CD4-positive, alpha-beta memory T cell (primary cell): ENCODE results near the gene GYS1. TPM values are rescaled to one million over a fixed set of nuclear protein-coding genes. Genes with fewer than 3 reads are reported as not detected.
A peak's percentile ranks its signal among the peaks of the same experiment; 100 is the strongest.

Source experiments
- CTCF ChIA-PET: fragments of 350-600 bp; sonication (Branson Sonifier 250); formaldehyde crosslinking; loops from one replicate; lab custom pipeline; 2021; ENCODE audit warnings: inconsistent platforms; ENCODE audit not compliant: partially characterized antibody; lab: Charles Lee
- POLR2A ChIA-PET: fragments of 350-600 bp; sonication (Branson Sonifier 250); formaldehyde crosslinking; loops from one replicate; lab custom pipeline; 2021; ENCODE audit not compliant: partially characterized antibody; lab: Charles Lee
- DNase-seq, 5 donors: peaks; one replicate each; pipeline versions ENCODE4 v3.0.0 to v3.0.0-alpha.2; 2020 to 2022; ENCODE audit warnings: mixed read lengths in 1 of 5
- H3K27ac ChIP-seq: one replicate; pipeline ENCODE4 v1.7.0; 2013; ENCODE audit warnings: low read depth, low read length
- H3K27me3 ChIP-seq: 2 replicates; pipeline ENCODE4 v1.7.0; 2013; ENCODE audit warnings: mild to moderate bottlenecking, low read length, moderate library complexity; ENCODE audit not compliant: insufficient read depth
- H3K36me3 ChIP-seq: 2 replicates; pipeline ENCODE4 v1.7.0; 2013; ENCODE audit warnings: mild to moderate bottlenecking, low read length, moderate library complexity; ENCODE audit not compliant: insufficient read depth
- H3K4me1 ChIP-seq: 2 replicates; pipeline ENCODE4 v1.7.0; 2013; ENCODE audit warnings: mild to moderate bottlenecking, low read length, moderate library complexity; ENCODE audit not compliant: insufficient read depth
- H3K4me3 ChIP-seq, 2 donors: one replicate each; pipeline ENCODE4 v1.7.0; 2013; ENCODE audit warnings: low read length in 2 of 2, mild to moderate bottlenecking in 1 of 2
- H3K9me3 ChIP-seq, 2 donors: one replicate each; pipeline ENCODE4 v1.7.0; 2013; ENCODE audit warnings: low read length in 2 of 2, control low read depth in 1 of 2; ENCODE audit not compliant: control insufficient read depth in 1 of 2
- H3K27ac Mint-ChIP-seq, 7 donors: one replicate each; pipeline ENCODE4 v1.8.0; 2020 to 2021; ENCODE audit warnings: mixed read lengths in 7 of 7, mild to moderate bottlenecking in 6 of 7, inconsistent platforms in 3 of 7, moderate library complexity in 3 of 7
- H3K27me3 Mint-ChIP-seq, 2 donors: one replicate each; pipeline ENCODE4 v1.8.0; 2020 to 2021; ENCODE audit warnings: mixed read lengths in 2 of 2
- H3K36me3 Mint-ChIP-seq, 2 donors: one replicate each; pipeline ENCODE4 v1.8.0; 2020 to 2021; ENCODE audit warnings: mixed read lengths in 2 of 2, inconsistent platforms in 1 of 2, mild to moderate bottlenecking in 1 of 2
- H3K4me1 Mint-ChIP-seq, 4 donors: one replicate each; pipeline ENCODE4 v1.8.0; 2020 to 2021; ENCODE audit warnings: mixed read lengths in 4 of 4, mild to moderate bottlenecking in 1 of 4
- H3K4me3 Mint-ChIP-seq, 8 donors: one replicate each; pipeline ENCODE4 v1.8.0; 2020 to 2021; ENCODE audit warnings: mixed read lengths in 8 of 8, mild to moderate bottlenecking in 7 of 8, moderate library complexity in 6 of 8, inconsistent platforms in 3 of 8
- H3K9me3 Mint-ChIP-seq, 8 donors: one replicate each; pipeline ENCODE4 v1.8.0; 2020 to 2021; ENCODE audit warnings: mixed read lengths in 8 of 8, mild to moderate bottlenecking in 5 of 8, inconsistent platforms in 3 of 8, moderate library complexity in 1 of 8
- intact Hi-C: fragments of 100-400 bp; cut with micrococcal nuclease; formaldehyde crosslinking; loops from one replicate; pipeline ENCODE4 v1.15.1; 2023
- polyA plus RNA-seq, 2 donors: library from polyadenylated mRNA; unstranded; fragments of 300-500 nt; fragmentation: Illumina TruSeq; gene quantifications; one replicate each; pipeline ENCODE4 v1.2.3, GENCODE V29; 2021
- total RNA-seq, 2 experiments: library from RNA; stranded (reverse); gene quantifications; one replicate each; pipeline ENCODE4 v1.2.3, GENCODE V29; 2021

The GYS1 gene
- total and polyA plus RNA-seq, 4 experiments from 2014 or later: 30.6 to 56.4 (median 43.8) TPM

DNA sequence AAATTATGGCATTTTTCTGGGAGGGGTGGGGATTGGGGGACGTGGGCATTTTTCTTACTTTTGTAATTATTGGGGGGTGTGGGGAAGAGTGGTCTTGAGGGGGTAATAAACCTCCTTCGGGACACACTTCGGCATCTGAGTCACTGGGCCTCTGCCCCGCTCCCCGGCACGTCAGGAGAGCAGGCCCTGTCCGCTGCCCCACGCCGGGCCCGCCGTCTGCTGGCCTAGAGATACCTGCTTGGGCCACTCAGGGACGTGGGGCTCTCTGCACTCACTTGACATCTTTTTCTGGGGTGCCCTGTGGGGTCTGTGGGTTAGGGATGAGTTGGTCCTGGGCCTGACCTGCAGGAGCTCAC is 31.5 kb downstream of the GYS1 start:
- DNase-seq: no peak
- H3K27me3 Mint-ChIP-seq: no peaks in the 10 kb centered on the region
- Histone ChIP-seq H3K9me3 (no peaks in the 10 kb centered on the region), H3K4me3 (no peak overlapping the region), H3K27ac (no peak overlapping the region), H3K4me1 (peaks cover 44% of the 10 kb centered on the region), H3K27me3 (no peaks in the 10 kb centered on the region), H3K36me3 (peaks cover 6% of the 10 kb centered on the region)
- intact Hi-C loops: no loop called here
- peaks cover 33 to 72% (median 49%) of the 10 kb centered on the region in 4 donors for H3K4me1 Mint-ChIP-seq
- peaks cover 0 to 1% (median 0%) of the 10 kb centered on the region in 8 donors for H3K9me3 Mint-ChIP-seq
- H3K36me3 Mint-ChIP-seq: peaks cover 3 to 26% of the 10 kb centered on the region in 2 donors
- peak overlapping the region in 3 of 7 donors; percentile 81 to 98 (median 90) for H3K27ac Mint-ChIP-seq
- POLR2A ChIA-PET: interaction anchor here (0.6 to 1.5 kb wide), 9 partner anchors 8 to 316 kb away, joined by 3 to 7 read pairs (median 4); partner anchors contain the start of genes CA11, DHDH, GYS1 and NUCB1
- H3K4me3 Mint-ChIP-seq: peak overlapping the region in 3 of 8 donors; percentile 50 to 65 (median 57)
- CTCF ChIA-PET: interaction anchor here (0.9 to 1.9 kb wide), 4 partner anchors 9 to 32 kb away, joined by 3 to 7 read pairs (median 4); partner anchors contain the start of genes GYS1 and RUVBL2

DNA sequence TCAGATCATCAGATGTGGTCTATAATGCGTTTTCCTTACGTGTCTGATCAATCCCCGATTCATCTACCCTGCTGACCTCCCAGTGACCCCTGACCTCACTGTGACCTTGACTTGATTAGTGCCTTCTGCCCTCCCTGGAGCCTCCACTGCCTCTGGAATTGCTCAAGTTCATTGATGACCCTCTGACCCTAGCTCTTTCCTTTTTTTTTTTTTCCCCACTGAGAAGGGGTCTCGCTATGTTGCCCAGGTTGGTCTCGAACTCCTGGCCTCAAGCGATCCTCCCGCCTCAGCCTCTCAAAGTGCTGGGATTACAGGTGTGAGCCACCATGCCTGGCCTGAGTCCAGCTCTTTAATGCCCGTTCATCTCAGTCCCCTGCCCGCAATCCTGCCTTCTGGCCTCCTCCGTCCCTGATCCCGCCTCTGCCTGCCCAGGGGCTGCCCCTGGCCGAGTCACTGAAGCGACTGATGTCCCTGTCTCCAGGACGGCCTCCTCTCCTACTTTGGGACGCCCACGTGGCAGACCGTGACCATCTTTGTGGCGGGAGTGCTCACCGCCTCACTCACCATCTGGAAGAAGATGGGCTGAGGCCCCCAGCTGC is 32.0 kb downstream of the GYS1 start:
- Mint-ChIP-seq H3K4me1 (peaks cover 33 to 72% (median 49%) of the 10 kb centered on the region in 4 donors), H3K27ac (peak overlapping the region; percentile 48 to 98 (median 77)), H3K27me3 (no peaks in the 10 kb centered on the region), H3K4me3 (peak overlapping the region in 4 of 8 donors; percentile 17 to 49 (median 34)), H3K36me3 (peaks cover 6 to 24% of the 10 kb centered on the region in 2 donors), H3K9me3 (peaks cover 0 to 1% (median 0%) of the 10 kb centered on the region in 8 donors)
- intact Hi-C loops: no loop called here
- POLR2A ChIA-PET: interaction anchor here (1.4 to 2.0 kb wide), 5 partner anchors 28 to 88 kb away, joined by 4 to 8 read pairs (median 6); partner anchors contain the start of genes DHDH, GYS1, NUCB1 and RUVBL2
- Histone ChIP-seq H3K27ac (no peak overlapping the region), H3K4me3 (no peak overlapping the region), H3K36me3 (peaks cover under 1% of the 10 kb centered on the region), H3K9me3 (no peaks in the 10 kb centered on the region), H3K27me3 (no peaks in the 10 kb centered on the region), H3K4me1 (peaks cover 42% of the 10 kb centered on the region)
- no peak for DNase-seq
- CTCF ChIA-PET: interaction anchor here (1.2 to 1.9 kb wide), 3 partner anchors 10 to 15 kb away, joined by 3 to 7 read pairs (median 4); no protein-coding TSS in a partner anchor

DNA sequence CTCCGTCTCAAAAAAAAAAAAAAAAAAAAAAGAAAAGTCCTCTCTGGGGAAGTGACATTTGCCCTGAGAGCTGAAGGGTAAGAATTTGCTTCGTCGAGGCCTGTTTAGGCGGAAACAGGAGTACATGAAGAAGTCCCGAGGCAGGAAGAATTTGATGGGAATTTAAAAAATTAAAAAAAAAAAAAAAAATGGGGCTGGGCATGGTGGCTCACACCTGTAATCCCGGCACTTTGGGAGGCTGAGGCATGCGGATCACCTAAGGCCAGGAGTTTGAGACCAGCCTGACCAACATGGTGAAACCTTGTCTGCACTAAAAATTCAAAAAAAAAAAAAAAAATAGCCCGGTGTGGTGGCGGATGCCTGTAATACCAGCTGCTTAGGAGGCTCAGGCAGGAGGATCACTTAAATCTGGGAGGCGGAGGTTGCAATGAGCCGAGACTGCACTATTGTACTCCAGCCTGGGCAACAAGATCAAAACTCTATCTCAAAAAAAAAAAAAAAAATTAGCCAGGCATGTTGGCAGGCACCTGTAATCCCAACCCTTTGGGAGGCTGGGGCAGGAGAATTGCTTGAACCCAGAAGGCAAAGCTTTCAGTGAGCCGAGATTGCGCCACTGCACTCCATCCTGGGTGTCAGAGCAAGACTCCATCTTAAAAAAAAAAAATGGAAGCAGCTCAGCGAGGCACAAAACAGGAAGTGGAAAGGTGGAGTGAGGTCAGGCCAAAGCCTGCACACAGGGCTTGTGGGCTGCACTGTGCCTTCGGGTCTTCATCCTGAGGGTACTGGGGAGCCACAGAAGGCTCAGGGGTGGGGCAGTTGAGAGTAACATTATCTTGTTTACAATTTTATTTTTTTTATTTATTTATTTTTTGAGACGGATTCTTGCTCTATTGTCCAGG is 33.5 kb downstream of the GYS1 start:
- Histone ChIP-seq H3K36me3 (no peaks in the 10 kb centered on the region), H3K27ac (no peak overlapping the region), H3K4me3 (no peak overlapping the region), H3K9me3 (no peaks in the 10 kb centered on the region), H3K27me3 (no peaks in the 10 kb centered on the region), H3K4me1 (peaks cover 49% of the 10 kb centered on the region)
- H3K27ac Mint-ChIP-seq: peak overlapping the region in 2 of 7 donors; percentile 8 to 76
- no peaks in the 10 kb centered on the region for H3K27me3 Mint-ChIP-seq
- DNase-seq: no peak
- peaks cover 30 to 69% (median 51%) of the 10 kb centered on the region in 4 donors for H3K4me1 Mint-ChIP-seq
- intact Hi-C loops: no loop called here
- no peak overlapping the region for H3K4me3 Mint-ChIP-seq
- ChIA-PET POLR2A (interaction anchor here (0.6 to 2.1 kb wide), 10 partner anchors 8 to 1720 kb away, joined by 3 to 11 read pairs (median 4); partner anchors contain the start of genes DHDH, GYS1, PPP1R15A and RUVBL2), CTCF (interaction anchor here (0.7 to 1.3 kb wide), 2 partner anchors 117 to 164 kb away, joined by 3 read pairs; no protein-coding TSS in a partner anchor)
- peaks cover 6 to 16% of the 10 kb centered on the region in 2 donors for H3K36me3 Mint-ChIP-seq
- peaks cover 0 to 1% (median 0%) of the 10 kb centered on the region in 8 donors for H3K9me3 Mint-ChIP-seq

DNA sequence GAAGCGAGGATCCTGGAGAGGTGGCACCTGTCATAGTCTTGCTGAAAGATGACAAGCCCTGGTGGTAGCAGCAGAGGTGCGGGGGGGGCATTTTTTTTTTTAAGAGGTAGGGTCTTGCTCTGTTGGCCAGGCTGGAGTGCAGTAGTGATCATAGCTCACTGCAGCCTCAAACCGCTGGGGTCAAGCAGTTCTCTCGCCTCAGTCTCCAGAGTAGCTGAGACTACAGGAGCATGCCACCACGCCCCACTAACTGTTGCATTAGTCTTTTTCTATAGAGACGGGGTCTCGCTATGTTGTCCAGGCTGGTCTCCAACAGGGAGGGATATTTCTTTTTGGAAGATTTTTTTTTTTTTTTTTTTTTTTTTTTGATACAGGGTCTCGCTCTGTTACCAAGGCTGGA is 35.1 kb downstream of the GYS1 start:
- POLR2A ChIA-PET: interaction anchor here (1.1 to 6.8 kb wide), 3 partner anchors 8 to 233 kb away, joined by 3 to 99 read pairs (median 5); partner anchors contain the start of gene FTL
- CTCF ChIA-PET: interaction anchor here (0.6 to 1.2 kb wide), 2 partner anchors 12 to 118 kb away, joined by 3 read pairs; no protein-coding TSS in a partner anchor

DNA sequence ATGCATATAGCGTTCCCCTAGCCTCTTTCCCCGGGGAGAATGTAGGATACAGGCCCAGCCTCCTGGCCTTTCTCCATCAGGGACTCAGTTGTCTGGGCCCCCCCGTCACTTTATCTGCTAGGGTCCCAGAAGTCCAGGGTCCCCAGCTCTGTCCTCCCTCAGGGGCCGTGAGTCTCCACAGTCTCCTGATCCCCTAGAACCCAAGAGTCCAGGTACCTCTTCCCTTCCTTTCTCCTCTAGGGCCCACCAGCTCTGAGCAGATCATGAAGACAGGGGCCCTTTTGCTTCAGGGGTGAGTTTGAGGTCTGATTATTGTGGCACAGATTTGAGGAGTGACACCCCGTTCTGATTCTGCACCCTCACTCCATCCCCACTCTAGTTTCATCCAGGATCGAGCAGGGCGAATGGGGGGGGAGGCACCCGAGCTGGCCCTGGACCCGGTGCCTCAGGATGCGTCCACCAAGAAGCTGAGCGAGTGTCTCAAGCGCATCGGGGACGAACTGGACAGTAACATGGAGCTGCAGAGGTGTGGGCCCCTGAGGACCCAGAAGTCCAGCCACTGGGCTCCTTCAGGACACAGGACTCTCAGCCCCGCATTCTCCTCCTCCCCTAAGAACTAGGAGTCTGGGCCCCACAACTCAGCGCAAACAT is 37.7 kb downstream of the GYS1 start:
- H3K4me1 Mint-ChIP-seq: peaks cover 12 to 34% (median 27%) of the 10 kb centered on the region in 4 donors
- H3K4me3 ChIP-seq: peak overlapping the region; percentile 76 to 87
- no peaks in the 10 kb centered on the region for H3K9me3 Mint-ChIP-seq
- no peaks in the 10 kb centered on the region for H3K9me3 ChIP-seq
- POLR2A ChIA-PET: interaction anchor here (2.2 to 6.8 kb wide), 5 partner anchors 10 to 83 kb away, joined by 10 to 99 read pairs (median 13); partner anchors contain the start of genes FTL, GYS1, NUCB1 and PPP1R15A
- peak overlapping the region; percentile 68 to 90 (median 86) for H3K27ac Mint-ChIP-seq
- peaks cover 25% of the 10 kb centered on the region for H3K4me1 ChIP-seq
- H3K36me3 ChIP-seq: no peaks in the 10 kb centered on the region
- peak overlapping the region; percentile 86 for H3K27ac ChIP-seq
- intact Hi-C loops: no loop called here
- CTCF ChIA-PET: interaction anchor here (0.8 to 1.3 kb wide), 2 partner anchors 15 to 160 kb away, joined by 3 to 4 read pairs; no protein-coding TSS in a partner anchor
- DNase-seq: no peak
- H3K27me3 Mint-ChIP-seq: no peaks in the 10 kb centered on the region
- H3K4me3 Mint-ChIP-seq: peak overlapping the region; percentile 79 to 93 (median 90)
- peaks cover 6 to 18% of the 10 kb centered on the region in 2 donors for H3K36me3 Mint-ChIP-seq
- H3K27me3 ChIP-seq: no peaks in the 10 kb centered on the region

More for the DNA sequence above, 35.1 kb downstream of the GYS1 start:
- Histone ChIP-seq H3K4me3 (no peak overlapping the region), H3K4me1 (peaks cover 38% of the 10 kb centered on the region), H3K27ac (no peak overlapping the region), H3K9me3 (no peaks in the 10 kb centered on the region), H3K27me3 (no peaks in the 10 kb centered on the region), H3K36me3 (no peaks in the 10 kb centered on the region)
- H3K4me1 Mint-ChIP-seq: peaks cover 24 to 57% (median 41%) of the 10 kb centered on the region in 4 donors
- DNase-seq: no peak
- H3K27ac Mint-ChIP-seq: peak overlapping the region in 3 of 7 donors; percentile 19 to 62 (median 36)
- peak overlapping the region in 3 of 8 donors; percentile 13 to 42 (median 13) for H3K4me3 Mint-ChIP-seq
- peaks cover 0 to 1% (median 0%) of the 10 kb centered on the region in 8 donors for H3K9me3 Mint-ChIP-seq
- no peaks in the 10 kb centered on the region for H3K27me3 Mint-ChIP-seq
- intact Hi-C loops: no loop called here
- H3K36me3 Mint-ChIP-seq: peaks cover 6 to 18% of the 10 kb centered on the region in 2 donors
